ENCODE measurements around the gene ATF2.

ATF2 gene

GRCh38 chr2:175167792-175168563 is at the start of gene ATF2:
Gene ATF2, minus strand, starts transcription at chr2:175168203. Its CDS starts 31,760 bp downstream, at chr2:175136443.
- DNase-seq (ENCODE audit: low read depth in 2 of 2, low spot score in 1 of 2) = peak; percentile 93 to 98

GRCh38 chr2:175207741-175208438 is 39.9 kb upstream of the ATF2 start:
- no peak for DNase-seq (ENCODE audit: low read depth in 2 of 2, low spot score in 1 of 2)

- DNase-seq (ENCODE audit: low read depth in 2 of 2, low spot score in 1 of 2) = no peak
These were observed 38.9 kb upstream of the ATF2 start for GRCh38 chr2:175206866-175207265.

GRCh38 chr2:175205523-175205922 is 37.5 kb upstream of the ATF2 start:
- DNase-seq (ENCODE audit: low read depth in 2 of 2, low spot score in 1 of 2) = no peak

- DNase-seq (ENCODE audit: low read depth in 2 of 2, low spot score in 1 of 2) = peak in 1 of 2 donors; percentile 10
These were observed 35.9 kb upstream of the ATF2 start for GRCh38 chr2:175203621-175204496.

- no peak for DNase-seq (ENCODE audit: low read depth in 2 of 2, low spot score in 1 of 2)
These were observed 27.0 kb upstream of the ATF2 start for GRCh38 chr2:175195012-175195411.

GRCh38 chr2:175188761-175189160 is 20.8 kb upstream of the ATF2 start:
- DNase-seq (ENCODE audit: low read depth in 2 of 2, low spot score in 1 of 2) = no peak

- no peak for DNase-seq (ENCODE audit: low read depth in 2 of 2, low spot score in 1 of 2)
These were observed 19.4 kb upstream of the ATF2 start for GRCh38 chr2:175187378-175187777.

- DNase-seq (ENCODE audit: low read depth in 2 of 2, low spot score in 1 of 2) = no peak
These were observed 15.7 kb upstream of the ATF2 start for GRCh38 chr2:175183674-175184073.

GRCh38 chr2:175181877-175182308 is 13.9 kb upstream of the ATF2 start:
- no peak for DNase-seq (ENCODE audit: low read depth in 2 of 2, low spot score in 1 of 2)

GRCh38 chr2:175181104-175181876 is 13.3 kb upstream of the ATF2 start, which contains the start of gene ATP5MC3:
Gene ATP5MC3, minus strand, starts transcription at chr2:175181710. Its CDS starts 317 bp downstream, at chr2:175181393.
- peak; percentile 83 to 84 for DNase-seq (ENCODE audit: low read depth in 2 of 2, low spot score in 1 of 2)

GRCh38 chr2:175180701-175181103 is 12.7 kb upstream of the ATF2 start:
- DNase-seq (ENCODE audit: low read depth in 2 of 2, low spot score in 1 of 2) = no peak

GRCh38 chr2:175176624-175177023 is 8.6 kb upstream of the ATF2 start:
- no peak for DNase-seq (ENCODE audit: low read depth in 2 of 2, low spot score in 1 of 2)

- DNase-seq (ENCODE audit: low read depth in 2 of 2, low spot score in 1 of 2) = no peak
These were observed 7.9 kb upstream of the ATF2 start for GRCh38 chr2:175175896-175176295.

GRCh38 chr2:175175320-175175719 is 7.3 kb upstream of the ATF2 start:
- no peak for DNase-seq (ENCODE audit: low read depth in 2 of 2, low spot score in 1 of 2)

- no peak for DNase-seq (ENCODE audit: low read depth in 2 of 2, low spot score in 1 of 2)
These were observed 2.8 kb upstream of the ATF2 start for GRCh38 chr2:175170659-175171304.

- no peak for DNase-seq (ENCODE audit: low read depth in 2 of 2, low spot score in 1 of 2)
These were observed 1.2 kb upstream of the ATF2 start for GRCh38 chr2:175169191-175169590.

- no peak for DNase-seq (ENCODE audit: low read depth in 2 of 2, low spot score in 1 of 2)
These were observed 552 bp upstream of the ATF2 start for GRCh38 chr2:175168564-175168945.

GRCh38 chr2:175167076-175167791 is 769 bp downstream of the ATF2 start:
- no peak for DNase-seq (ENCODE audit: low read depth in 2 of 2, low spot score in 1 of 2)
